Epidermal melanocyte (primary cell): ENCODE measurements around the gene TXN.
A peak's percentile ranks its signal among the peaks of the same experiment; 100 is the strongest.

ENCODE experiments used
- DNase-seq: peaks from one replicate; pipeline ENCODE4 v3.0.0; 2011; ENCODE audit warnings: low spot score; ENCODE audit not compliant: insufficient read length

Gene TXN

DNA sequence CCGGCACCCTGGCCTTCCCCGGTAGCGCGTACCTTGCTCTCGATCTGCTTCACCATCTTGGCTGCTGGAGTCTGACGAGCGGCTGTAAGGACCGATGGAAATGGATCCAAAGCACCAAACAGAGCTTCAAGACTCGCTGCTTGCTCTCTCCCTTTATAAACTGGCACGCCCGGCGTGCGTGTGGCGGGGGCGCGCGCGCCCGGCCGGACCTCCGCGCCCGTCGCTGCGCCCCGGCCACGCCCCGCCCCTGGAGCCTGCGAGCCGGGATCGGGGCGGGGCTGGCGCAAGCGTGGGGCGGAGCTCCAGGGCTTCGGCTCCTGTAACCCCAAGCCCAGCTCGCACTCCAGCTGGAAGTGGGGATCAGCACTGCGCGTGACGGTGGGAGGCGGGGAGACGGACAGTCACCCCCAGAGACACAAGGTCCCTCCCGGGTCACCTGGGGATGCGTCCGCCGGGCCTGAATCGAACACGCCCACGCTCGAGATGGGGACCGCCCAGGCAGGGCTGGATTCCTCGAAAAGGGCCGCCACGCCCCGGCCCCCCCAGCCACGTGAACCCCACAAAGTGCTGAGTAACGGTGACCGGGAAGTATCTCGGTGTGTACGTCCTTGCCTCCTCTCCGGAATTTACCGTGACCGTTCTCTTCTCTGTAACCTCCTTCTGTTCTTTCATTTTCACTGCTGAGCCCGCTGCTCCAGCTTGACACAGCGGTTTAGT lies at the start of gene TXN:
TXN (minus strand) TSS at position 128 of the 717 bp plus-strand sequence; CDS start at position 56, 72 bp downstream.
- peak; percentile 40 for DNase-seq

DNA sequence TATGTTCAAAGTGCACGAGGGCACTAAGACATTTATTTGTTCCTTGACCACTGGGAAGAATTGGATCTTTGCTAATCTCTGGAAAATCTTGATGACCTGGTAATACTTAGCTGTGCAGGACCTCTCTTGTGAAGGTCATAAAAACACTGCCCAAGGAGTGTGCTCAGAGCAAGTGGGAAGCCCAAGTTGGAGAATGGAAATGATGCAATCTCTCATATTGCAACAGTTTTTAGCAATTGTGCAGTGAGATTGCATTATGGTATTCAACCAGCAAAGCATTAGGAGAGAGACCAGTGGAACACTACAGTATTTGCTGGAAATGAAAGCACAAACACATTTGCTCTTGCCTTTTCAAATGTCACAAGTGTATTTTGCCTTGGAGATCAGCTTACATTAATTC lies 46.8 kb upstream of the TXN start:
- DNase-seq: no peak

DNA sequence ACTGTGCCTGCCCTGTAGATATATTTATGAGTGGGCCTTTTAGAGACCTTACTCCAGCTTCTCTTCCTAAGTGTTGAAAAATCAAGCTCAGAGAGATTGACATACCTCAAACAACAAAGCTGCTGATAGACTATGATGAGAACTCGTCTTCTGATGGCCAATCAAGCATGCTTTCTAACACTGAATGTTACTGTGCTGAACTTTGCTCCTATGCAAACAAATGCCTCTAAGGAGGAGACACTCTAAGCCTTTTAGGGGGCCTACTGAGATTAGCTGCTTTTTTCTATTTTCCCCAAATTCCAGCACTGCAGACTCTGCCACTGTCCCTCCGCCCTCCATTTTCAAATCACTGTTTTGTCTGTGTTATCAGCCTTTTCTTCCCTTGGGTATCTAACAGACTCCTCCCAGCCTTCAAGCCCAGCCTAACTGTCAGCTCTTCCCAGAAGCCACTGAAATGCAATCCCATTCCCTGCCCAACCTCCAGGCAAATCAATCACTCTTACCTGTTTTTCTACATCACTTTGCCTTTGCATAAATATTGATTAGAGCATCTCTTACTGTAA lies 41.8 kb upstream of the TXN start:
- no peak for DNase-seq

DNA sequence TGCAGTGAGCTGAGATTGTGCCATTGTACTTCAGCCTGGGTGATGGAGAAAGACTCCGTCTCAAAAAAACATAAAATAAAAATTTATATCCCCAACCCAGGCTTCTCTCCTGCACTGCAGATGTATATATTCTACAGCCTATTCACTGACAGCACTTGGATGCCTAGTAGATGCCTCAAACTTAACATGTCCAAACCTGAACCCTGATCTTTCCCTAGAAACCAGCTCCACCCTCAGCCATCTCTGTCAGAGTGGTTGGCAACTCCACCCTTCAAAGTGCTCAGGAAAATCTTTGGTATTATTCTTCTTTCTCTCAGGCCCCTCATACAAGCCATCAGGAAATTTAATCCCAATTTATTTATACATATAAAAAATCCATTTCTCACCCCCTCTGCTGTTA lies 36.9 kb upstream of the TXN start:
- no peak for DNase-seq

DNA sequence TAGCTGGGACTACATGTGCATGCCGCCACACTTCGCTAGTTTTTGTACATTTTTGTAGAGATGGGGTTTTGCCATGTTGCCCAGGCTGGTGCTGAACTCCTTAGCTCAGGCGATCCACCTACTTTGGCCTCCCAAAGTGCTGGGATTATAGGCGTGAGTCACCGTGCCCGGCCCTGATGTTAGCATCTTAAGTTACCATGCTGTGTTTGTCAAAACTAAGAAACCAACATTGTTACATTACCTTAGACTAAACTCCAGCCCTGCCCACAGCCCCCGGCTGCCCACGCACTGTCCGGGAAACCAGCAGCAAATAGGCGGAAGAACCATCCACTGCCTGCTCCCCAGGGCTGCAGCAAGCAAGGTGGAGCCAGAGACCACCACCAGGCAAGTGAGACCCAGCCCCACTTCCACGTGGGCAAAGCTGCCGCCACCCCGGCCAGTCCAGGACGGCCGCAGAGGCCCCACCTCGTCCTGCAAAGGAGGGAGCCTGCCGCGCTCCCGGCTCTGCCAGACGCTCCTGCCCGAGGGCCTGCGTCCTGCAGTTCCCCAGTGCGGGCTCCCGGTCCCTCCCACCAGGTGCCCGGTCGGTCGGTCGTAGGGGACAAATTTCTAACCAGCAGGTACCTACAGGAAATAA lies 35.7 kb upstream of the TXN start:
- no peak for DNase-seq

DNA sequence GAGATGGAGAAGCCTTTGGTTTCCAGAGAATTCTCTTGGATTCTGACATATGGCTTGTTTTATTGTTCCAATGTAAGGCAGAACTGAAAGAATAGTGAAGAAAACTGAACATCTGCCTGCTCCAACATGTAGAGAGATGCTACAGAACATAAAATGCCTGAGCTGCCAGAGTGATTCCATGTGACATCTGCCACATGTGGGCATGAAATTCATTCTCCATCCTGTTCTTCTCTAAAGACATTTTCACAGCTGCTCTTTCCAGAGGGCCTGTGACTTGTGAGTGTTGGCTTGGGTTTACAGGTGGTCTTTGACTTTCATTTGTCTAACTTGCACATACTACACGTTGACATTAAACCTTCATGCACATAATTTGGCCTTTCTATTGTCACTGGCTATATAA lies 33.7 kb upstream of the TXN start:
- DNase-seq: no peak

DNA sequence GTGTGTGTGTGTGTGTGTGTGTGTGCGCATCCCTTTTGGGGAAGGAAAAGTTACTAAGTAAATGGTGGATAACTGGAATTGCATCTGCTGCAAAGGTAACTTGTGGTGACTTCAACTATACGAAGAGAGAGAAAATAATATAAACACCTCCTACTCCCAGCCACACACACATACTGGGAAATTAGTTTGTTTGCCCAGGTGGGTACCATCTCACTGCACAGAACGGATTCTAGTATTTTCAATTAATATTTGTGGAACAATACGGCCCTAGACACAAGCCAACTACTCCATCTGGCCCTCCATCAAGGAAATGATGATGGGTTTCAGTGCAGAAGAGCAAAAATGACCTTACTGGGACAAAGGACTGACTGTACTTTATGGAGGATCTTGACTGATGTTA lies 32.2 kb upstream of the TXN start:
- DNase-seq: no peak

DNA sequence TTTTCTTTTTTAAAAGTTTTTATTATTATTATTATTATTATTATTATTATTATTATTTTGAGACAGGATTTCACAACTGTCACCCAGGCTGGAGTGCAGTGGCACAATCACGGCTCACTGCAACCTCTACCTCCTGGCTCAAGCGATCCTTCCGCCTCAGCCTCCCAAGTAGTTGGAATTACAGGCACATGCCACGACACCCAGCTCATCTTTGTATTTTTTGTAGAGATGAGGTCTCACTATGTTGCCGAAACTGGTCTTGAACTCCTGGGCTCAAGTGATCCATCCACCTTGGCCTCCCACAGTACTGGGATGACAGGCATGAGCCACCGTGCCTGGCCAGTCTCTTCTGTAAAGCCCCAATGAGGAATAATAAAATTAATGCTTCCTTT lies 31.0 kb upstream of the TXN start:
- no peak for DNase-seq

DNA sequence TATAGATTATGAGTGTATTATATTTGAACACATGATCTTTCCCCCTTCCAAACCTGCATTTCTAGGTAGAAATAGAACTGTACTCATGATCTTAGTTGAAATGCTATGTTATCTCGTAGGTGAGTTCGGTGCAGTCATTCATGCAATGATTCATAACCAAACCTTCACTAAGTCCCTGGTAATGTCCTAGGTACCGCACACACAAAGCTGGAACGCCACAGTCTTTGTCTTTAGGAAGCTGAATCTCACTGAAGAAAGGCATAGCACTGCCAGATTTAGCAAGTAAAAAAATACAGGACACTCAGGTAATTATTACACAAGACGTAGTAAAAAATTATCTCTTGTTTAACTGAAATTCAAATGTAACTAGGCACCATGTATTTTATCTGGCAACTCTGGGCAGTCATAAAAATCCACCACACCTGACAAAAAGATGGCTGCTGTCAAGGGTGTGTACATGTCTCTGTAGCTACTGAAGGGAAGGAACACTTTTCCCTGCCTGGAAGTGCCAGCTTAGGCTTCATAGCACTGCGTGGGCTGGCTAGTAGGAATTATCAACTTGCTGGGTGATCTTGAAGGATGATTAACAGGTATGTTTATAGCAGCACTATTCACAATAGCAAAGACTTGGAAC lies 28.0 kb upstream of the TXN start:
- no peak for DNase-seq

DNA sequence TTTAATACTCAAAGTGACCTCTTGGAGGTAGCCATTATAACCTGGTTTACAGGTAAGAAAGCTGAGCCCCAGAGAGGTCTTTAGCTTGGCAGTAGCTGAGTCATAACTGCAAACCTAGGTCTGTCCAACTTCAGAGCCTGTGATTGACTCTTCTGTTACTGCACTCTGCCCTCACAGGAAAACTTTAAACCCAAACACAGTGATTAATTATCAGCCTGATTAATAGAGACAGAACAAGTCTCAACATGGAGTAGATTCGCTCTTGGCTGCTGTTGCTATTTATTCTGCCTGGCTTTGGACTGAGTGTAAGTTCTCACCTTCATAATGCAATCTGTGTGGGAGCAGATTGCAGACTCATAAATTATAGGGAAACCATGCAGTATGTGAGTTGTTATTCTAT lies 27.4 kb upstream of the TXN start:
- no peak for DNase-seq

DNA sequence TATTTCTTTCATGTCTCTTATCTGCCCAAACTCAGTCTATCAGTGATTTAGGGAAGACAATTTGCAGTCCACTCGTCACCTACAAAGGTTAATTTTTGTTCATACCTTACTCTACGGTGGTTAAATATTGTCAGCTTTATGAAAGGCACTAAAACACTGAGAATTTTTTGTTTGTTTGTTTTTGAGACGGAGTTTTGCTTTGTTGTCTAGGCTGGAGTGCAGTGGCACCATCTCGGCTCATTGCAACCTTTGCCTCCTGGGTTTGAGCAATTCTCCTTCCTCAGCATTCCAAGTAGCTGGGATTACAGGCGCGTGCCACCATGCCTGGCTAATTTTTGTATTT lies 26.4 kb upstream of the TXN start:
- DNase-seq: no peak

DNA sequence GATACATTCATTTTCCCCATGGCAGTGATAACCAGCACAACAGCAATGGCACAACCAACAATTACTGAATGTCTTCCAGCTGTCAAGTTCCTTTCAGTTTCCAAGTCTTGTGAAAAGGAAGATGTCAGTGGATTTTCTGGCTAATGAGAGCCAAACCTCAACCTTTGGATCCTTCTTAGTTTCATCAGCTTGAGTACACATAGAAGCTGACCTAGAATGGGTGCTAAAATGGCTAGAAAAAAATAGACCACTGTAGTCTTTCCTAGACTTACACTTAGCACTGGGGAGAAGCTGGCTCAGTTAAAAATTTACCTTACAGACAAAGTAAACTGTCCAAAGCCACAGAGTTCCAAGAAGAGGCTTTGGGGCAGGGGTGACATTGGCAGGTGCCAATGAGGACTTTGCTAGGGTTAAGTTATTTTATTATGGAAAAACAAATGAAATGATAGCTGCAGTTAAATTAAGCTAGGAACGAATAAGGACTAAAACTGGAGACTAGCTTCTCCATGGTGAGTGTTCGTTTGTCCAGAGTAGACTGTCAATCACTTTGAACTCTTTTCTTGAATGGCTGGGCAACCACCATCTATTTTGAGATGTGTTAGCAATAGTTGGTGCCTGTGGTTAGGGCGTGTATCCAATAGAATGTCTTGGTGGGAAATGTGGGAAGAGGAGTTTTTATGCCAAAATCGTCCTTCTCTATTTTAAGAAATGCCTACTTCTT lies 25.9 kb upstream of the TXN start:
- no peak for DNase-seq

DNA sequence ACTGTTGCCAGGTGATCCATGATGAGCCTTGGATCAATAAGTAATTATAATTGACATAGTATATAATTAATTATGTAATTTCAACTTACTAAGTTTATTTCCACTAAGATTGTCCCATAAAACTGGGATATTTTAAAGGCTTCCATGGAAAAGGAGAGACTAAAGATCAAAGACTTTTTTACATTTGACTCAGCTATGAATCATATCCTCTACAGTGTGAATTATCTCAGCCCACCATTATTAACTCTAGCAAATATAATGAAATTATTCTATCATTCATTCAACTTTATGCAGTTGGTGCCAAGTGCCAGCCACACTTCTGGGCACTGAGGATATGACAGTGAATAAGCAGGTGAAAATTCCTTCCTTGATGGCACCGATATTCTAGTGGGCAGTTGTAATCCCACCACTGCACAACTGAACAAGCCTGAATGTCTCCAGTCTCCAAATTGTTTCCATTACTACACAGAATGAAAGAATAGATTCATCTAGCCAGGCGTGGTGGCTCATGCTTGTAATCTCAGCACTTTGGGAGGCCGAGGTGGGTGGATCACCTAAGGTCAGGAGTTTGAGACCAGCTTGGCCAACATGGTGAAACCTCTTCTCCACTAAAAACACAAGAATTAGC lies 21.9 kb upstream of the TXN start:
- no peak for DNase-seq

DNA sequence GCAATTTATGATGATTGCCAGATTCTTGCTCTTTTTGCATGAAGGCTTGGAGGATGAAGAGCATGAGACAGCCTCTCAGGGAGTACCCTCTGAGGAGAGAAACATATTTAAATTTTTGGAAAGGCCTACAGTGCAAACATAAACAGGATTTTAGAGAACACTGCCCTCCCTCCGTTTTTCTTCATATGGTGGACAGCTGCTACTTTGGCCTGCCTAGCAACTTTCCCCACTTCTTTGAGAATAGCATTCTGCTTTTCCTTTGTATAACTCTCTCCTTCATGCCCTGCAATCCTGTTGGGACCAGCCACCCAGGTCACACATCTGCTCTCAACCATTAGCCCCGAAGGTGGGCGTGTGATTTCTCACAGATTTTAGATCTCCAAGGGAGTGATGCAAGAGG lies 20.5 kb upstream of the TXN start:
- DNase-seq: no peak

DNA sequence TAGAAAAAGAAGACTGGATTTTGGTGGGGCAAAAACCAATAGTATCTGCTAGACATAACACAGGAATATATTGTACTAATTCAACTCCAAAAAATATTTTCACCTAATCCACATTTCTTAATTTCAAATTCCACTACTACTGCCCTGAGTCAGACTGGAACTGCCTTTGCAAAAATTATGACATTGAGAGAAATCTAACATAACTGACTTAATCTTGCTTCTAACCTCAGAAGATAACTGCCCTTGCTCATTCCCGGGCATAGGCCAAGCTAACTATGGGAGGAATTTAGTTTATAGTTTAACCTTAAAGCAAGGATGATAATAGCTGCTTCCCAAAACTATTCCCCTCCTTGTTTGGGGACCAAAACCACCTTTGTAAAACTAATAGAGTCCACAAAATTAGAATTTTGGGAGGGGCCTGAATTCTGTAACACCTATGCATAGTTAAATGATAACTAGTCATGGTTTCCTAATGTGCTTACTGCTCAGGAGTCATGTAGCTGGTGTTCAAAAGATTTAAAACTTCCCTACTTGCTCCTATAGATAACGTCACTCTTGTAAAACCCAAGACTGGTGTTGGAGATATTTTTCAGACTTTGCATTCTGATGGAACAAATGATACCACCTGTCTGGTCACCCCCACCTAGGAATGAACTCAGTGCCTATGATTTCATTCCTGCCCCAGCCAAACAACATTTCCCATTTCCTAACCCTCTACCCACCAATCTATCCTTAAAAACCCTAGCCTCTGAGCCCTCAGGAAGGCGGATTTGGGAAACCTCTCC lies 14.1 kb upstream of the TXN start:
- no peak for DNase-seq

DNA sequence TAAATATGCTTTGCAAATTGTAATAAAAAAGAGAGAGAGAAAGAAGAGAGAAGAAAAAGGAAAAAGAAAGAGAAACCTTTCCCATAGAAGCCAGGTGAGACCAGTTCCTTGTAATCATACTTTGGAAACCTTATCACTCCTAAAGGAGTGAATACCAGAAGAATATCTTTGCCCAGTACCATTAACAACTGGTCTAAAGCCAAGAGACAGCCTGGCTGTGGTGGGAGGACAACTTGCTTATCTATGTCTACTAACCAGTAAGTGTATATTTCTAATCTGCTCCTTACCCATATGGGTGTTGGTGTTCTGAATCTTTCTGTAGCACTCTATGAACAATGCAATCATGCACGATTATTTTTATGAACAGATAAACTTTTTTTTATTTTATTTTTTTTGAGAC lies 10.5 kb upstream of the TXN start:
- no peak for DNase-seq

DNA sequence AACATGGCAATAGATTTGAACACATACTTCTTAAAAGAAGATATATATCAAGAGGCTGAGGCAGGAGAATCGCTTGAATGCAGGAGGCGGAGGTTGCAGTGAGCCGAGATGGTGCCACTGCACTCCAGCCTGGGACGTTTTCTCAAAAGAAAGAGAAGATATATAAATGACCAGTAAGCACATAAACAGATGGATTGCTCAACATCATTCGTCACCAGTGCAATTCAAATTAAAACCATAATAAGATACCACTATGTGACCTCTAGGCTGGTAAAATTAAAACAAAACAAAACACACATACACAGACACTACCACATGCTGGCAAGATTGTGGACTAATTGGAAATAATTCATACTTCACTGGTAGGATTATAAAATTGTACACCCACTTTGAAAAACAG lies 5.3 kb upstream of the TXN start:
- no peak for DNase-seq

DNA sequence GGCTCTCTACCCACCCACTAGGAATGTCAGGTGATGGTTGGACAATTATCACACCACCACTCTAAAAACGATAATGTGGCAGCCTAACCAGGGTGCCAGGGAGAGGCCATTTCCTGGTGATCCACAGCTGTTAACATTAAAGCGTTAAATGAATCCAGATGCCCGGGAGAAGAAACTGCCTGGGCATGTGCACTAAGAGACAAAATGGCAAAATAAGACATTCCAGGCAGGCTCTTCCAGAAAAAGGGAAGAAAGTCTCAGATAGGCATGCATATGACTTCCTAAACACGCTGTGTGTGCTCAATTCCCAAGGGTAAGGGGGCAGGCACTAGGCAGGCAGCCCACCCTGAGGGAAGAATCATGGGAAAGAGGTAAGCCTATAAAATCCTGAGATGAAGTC lies 4.6 kb upstream of the TXN start:
- no peak for DNase-seq

DNA sequence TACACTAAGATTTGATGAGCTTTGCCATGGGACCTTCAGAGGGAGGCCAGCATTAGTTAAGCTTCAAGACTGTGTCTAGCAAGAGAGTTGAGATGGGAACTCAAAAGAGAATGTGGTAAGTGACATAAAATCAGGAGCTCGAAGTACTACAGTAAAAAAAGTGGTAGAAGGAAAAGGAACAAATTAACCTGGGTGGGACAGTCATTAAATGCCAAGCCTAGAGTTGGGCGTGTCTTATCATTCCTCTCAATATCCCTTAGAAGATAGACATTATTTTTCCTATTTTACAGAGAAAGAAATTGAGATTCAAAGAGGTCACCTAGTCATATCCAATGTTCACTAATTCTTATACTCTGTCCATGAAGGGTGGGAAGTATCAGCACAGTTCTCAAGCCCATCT lies 3.3 kb upstream of the TXN start:
- no peak for DNase-seq

DNA sequence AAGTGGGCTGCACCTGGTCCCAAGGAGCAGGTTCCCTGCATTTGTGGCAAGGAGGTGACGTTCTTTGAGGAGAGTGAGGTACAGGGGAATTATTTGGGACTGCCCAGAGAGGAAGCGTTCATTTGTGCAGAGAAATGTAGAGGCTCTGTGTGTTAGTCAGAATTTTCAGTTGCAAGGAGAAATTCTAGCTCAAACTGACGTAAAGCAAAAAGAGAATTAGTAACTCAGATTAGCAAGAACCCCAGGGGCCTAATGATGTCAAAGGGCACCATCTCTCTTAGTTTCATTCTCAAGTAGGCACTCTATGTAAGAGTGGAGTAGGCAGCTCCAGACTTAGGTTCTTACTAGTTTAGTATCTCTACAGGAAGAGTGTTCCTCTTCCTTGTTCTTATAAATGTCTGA lies 2.4 kb upstream of the TXN start:
- no peak for DNase-seq

DNA sequence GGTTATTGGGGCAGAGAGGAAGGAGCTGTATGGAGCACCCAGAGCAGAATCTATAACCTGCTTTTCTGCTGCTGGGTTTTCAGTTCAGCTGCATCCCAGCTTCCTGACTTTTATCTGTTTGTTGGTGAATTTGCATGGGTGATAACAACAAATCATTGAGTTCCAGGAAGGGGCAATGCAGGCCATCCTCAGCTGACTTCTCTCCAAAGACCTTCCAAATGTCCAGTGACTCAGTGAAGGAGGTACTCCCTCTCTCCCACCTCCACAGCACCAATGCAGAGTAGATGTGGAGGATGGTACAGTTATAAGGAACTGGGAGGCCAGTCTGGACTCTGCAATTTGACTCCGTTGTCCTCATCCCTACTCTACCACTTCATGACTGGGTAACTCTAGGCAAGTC lies 1.6 kb upstream of the TXN start:
- DNase-seq: no peak
